GM21786 (cell line): ENCODE data around the gene VANGL2.
A peak's percentile ranks its signal among the peaks of the same experiment; 100 is the strongest.

Experiments used
- ATAC-seq: cut with Tn5 transposase; IDR thresholded peaks from one replicate; pipeline ENCODE4 v1.9.1; 2021; ENCODE audit not compliant: unreplicated experiment

The VANGL2 gene

DNA sequence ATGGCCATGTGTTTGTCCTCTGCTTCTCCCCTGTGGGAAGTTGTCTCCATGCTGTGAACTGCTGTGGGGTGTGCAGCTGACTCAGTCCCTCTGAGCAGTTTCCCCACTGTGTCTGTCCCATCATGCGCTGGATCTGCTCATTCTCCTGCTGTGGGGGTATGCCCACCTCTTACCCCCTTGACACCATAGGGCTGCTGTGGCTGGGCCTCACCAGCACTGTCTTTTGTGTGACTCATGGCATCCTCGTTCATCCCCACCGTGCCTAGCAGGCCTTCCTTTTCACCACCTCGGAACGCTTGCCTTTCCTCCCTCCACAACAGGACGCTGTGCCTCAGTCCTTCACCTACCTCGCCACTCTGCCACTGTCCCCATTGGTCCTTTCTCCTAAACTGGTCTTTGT, 27.3 kb downstream of the VANGL2 start:
- ATAC-seq: no peak

DNA sequence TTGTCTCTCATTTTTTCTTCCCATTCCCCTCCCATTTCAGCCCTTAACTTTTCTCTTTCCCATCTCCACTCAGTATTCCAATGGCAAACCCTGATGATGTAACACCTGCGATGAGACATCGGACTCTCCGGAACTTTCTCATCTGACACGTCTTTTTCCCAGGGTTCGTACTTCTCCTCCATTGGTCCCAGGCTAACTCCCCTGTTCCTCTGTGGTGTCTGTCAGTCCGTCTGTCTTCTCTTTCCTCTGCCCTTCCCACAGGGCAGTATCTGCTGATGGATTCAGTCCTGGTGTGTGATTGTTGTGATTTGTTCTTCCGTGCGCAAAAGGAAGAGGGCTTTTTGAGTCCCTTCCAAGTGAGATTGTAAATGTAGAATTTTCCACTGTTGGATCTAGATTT, 27.7 kb downstream of the VANGL2 start:
- ATAC-seq: no peak

DNA sequence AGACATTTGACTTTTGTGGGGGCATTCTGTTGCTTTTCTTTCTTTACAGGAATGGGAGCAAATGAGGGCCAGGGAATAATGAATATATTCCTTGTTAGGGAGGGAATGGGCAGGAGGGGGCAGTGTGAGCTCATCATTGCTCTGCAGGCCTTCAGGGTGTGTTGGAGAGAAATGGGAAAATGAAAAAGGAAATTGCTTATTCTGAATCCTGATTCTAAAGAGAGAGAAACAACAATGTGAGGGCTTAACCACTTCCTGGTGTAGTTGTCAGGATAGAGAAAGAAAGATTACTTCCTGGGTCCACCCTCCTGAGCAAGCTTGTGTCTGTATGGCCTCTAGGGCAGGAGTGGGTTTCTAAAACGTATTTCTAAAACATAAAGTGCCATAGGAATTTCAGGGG, 28.3 kb downstream of the VANGL2 start:
- ATAC-seq: no peak

DNA sequence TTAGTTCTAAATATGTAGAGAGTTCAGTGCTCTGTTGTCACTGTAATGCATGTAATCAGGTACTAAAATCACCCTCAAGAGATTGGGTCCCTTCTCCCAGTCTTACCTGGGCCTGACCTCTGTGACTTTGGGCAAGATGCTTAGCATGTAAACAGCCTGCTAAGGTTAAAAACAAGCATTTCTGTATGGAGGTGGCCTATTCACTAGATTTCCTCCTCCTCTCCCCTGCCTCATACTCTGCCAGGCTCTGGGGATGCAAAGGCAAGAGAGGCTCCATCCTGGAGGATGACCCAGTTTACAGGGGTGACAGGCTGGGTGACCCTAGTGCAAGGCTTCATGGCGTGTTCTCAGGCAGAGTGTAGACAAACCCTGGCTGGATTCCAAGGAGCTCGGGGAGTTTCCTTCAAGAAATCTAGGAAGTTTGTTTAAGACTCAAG, 28.8 kb downstream of the VANGL2 start:
- ATAC-seq: no peak

DNA sequence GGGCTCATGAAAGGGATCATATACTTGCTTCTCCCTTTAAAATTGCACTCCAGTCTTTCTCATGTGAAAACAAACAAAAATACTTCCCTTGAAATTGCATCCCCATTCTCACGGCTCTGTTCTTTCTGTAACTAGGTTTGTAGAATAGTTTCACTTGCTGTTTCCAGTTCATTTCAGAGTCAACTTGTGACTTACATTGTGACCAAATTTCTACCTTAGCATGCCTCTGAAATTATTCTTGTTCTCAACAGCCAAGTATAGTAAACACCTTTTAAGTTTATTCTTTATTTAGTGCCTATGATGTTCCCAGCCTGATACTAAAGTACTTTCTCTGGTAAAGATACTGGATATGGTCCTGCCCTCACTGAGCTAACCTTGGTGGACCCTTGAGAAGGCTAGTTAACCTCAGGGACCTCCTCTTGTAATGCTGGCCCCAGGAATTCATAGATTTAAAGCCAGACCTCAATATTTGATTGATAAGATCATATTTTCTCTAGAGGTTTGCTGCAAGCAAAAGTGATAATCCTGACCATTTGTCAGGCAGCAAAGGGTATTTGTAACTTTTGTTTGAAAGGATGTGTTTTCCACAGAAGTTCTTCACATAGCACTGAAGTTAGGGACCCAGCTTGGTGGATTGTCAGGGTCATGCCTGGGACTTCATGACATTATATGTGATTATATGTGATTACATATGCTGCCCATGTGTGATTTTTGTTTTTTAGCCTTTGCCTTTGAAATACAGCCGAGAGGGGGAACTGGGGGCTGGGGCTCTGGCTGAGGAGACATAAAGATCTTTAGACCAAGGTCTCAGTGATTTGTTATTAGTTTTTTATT, 29.6 kb downstream of the VANGL2 start:
- ATAC-seq: peak; percentile 40

DNA sequence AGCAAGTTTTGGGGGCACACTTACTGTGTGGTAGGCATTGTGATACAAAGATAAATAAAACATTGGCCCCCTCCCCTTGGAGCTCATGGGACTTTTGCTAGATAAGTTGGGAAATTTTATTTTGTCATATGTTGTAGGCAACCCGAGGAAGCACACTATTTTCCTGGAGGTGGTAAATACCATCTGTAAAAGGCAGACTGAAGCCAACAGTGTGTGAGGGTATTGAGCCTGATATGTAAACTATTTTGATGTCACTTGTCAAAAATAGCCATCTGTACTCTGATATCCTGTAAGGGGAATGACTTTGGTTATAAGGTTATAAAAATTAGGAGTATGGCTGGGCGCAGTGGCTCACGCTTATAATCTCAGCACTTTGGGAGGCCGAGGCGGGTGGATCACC, 30.6 kb downstream of the VANGL2 start:
- ATAC-seq: no peak

DNA sequence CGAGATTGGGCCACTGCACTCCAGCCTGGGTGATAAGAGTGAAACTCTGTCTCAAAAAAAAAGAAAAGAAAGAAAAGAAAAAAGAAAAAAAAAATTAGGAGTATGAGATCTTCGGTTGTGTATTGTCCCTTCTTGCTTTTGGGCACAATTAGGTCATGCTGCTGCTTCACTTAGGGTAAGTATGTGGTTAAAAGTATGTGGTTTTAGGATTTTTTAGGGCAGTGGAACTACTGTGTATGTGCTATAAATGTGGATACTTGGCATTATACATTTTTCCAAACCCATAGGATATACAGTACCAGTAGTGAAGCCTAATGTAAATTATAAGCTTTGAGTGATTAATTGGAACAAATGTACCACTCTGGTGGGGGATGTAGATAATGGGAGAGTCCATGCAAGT, 31.2 kb downstream of the VANGL2 start:
- no peak for ATAC-seq

DNA sequence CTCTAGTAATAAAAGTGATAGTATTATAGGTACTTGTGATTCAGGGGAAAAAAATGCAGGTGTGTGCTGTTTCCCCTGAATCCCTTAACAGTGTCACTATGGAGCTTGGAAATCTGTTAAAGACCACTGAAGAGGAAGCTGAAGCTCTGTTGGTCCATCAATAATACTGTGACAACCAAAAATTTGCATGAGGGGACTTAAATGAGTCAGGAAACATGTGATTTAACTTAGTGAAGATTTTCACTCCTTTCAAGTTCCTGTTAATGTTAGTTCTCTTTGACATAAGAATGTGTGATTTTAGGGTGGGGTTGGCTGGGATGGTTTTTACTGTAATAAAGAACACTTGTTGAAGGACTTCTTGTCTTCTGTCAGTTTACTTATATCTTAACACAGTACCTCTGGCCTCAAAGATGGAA, 32.0 kb downstream of the VANGL2 start:
- peak; percentile 54 for ATAC-seq

DNA sequence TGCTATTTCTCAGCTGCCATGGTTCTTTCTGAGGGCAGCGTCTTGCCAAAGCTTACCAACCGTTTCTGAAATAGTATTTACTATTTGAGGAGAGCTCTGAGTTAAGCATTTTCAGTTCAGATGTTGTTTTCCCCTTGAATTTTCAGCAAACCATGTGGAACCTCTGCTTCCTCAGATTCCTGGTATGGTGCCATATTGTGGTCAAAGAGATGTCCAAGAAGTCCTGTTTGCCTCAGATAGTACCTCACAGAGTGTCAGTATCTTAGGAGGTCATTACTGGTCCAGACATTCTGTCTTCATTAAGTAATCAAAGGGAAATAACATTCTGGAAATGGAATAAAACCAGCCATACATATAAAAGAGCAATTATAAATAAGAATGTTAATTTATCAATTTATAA, 36.6 kb downstream of the VANGL2 start:
- ATAC-seq: no peak

DNA sequence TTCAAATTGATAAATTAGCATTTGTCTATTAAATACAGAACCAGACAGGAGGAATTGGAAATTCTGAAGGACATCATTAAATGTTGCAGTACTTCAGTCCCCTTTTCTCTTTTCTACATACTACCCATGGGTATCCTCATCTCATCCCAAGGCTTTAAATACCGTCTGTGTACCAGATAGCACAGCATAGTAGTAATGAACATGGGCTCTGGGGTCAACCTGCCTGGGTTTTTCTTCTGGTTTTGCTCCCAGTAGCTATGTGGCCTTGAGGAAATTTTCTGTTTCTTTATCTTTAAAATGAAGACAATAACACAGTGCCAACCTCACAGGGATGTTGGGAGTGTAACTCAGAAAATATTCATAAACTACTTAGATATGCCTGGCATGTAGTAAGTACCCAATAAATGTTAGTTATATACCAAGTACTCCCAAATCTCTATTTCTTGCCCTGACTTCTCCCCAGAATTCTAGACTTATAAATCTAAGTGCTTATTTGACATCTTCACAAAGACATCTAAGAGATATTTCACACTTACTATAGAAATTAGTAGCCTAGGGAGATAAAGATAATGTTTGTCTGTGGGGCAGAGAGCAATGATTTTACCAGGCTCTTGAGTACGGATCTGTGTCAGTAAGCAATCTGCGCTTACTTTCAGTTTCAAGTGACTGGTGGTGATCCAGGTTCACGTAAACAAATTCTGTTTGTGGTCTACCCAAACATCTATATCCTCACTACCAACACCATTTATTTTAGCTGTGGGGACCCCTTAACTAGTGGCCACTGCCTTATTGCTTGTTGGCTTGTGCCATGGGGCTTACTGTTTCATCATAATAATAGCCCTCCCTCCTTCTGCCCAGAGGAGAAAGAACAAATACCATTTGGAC, 37.3 kb downstream of the VANGL2 start:
- ATAC-seq: peak; percentile 75

DNA sequence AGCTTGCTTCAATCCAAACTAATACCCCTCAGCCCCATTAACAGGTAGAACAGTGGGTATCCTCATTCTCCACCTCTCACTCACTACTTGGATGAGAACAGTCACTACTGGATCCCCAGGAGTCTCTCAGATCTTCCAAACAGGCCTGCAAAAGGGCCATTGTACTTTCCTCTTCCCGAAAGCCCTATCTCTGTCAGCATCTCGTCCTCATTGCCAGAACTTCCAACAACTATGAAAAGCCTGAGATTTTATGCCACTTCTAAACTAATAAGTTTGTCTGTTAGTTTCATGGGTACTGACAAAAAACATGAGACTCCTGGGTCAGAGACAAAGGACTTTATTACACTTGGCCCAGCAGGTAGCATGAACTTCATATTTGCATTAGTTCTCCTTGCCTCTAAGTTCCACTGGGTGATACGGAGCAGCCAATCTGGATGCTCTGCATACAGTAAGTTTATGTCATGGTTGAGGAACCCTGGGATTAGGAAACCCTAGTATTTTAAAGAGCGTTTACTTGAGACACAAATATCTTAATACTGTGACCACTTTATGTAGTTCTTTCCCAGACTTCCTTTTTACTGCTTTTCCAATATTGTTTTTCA, 38.1 kb downstream of the VANGL2 start:
- ATAC-seq: no peak

DNA sequence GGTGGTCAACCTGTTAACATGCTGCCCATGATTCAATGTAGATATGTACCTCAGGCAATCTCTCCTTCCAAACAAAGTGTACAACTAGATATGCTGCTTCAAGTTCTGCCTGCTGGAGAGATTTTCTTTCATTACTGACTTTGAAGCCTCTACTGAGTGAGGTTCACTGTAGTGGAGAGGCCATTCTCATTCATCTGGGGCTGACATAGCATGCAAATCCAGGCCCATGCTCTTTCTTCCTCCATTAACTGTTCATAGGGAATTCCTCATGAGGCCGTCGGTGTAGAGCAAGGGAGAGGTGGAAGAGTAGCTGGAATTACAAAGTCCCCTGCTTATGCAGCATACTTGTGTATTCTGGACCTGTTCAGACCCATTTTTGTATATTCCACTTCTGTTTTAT, 38.6 kb downstream of the VANGL2 start:
- ATAC-seq: no peak

DNA sequence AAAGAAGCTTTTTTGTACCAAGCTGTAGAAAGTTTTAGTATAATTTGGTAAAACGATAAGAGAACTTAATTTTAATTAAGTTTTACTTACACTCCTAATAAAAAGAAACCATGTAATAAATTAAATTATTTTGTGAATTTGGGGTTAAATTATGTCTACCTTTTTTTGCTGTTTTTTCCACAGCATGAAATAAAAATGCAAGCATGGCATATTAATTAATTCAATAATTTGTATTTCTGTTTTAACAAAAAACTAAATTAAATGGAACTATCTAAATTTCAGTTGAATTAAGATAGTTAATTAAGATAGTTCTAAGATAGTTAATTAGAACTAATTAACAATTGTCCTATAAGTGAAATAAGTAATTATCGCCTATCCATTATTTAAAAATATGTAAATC, 39.4 kb downstream of the VANGL2 start:
- no peak for ATAC-seq

DNA sequence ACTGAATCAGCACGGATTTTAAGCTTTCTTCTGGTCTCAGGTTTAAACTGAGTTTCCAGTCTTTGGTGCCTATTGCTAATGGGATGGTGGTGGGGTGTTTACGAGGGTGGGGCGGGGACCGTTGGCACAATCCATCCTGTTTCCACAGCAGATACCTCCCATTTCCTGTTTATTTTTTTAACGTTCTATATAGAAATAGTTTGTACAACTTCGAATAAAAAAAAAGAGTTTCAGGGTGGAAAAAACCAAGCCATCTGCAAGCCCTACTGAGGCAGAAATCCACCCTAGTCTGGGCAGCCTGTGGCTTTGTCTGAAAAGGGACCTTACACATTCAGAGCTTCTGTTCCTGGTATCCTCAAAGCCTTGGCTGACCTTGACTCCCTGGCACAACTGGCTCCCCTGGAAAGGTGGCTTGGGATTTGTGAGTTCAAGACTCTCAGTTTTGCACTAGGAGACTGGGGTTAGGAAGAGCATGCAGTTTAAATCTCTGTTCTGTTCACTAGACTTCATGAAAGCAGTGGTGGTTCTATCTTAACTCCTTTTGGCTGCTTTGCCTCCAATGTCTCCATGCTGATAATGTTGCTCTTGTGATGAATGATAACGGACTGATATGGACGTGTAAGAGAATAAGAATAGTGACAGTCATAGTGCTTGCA, 46.7 kb downstream of the VANGL2 start:
- ATAC-seq: no peak

DNA sequence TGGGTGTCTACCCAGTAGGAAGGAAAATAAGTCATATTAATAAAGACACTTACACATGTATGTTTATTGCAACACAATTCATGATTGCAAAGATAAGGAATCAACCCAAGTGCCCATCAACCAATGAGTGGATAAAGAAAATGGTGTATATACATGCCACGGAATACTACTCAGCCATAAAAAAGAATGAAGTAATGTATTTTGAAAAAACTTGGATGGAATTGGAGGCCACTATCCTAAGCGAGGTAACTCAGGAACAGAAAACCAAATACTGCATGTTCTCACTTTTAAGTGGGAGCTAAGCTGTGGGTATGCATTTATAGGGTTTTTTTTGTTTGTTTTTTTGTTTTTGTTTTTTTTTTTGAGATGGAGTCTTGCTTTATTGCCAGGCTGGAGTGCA, 49.1 kb downstream of the VANGL2 start:
- no peak for ATAC-seq

DNA sequence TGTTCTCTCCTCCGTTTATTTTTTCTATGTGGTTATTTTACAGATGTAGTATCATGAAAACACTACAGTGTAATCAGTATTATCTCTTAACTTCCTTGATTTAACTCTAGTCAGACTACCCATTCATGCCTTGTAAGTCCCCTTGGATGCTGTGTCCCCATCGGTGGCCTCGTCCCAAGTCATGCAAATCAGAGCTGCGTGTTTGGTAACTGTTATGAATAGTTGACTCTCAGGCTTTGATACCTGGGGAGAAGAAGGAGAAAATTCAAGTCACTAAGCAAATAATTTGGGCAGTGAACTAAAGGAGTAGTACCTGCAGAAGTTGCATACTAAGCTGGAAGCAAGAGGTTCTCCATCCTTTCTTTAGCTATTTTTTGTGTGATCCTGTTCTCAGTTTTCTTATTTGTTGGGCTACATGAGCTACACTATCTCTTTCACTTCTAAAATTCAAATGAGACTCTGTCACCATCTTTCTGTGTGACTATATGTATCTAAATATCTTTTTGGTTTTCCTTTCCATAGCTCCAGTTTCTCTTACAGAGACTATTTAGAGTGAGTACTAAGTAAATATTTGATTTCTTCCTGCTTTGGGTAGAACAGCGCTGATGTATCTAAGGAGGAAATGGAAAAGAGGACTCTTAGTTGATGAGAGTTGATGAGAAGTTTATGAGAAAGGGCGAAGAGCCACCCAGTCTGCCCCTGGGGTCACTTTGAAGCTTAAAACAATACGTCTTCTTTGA, 50.9 kb downstream of the VANGL2 start:
- ATAC-seq: peak; percentile 53

DNA sequence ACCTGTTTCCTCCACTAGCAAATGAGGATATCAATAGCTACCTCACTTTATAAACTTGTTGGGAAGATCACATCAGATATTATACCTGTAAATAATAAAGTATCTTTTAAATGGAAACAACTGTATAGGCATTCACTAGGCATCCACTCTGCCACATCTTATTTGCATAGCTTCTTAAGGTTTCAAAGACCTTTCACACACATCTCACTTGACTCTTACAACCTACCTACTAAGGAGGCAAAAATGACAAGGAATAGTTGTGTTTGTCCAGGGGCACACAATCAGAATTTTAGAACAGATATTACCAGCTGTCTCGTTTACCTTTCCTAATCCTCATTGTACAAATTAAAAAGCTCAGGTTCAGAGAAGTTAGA, 51.5 kb downstream of the VANGL2 start:
- ATAC-seq: peak; percentile 39

DNA sequence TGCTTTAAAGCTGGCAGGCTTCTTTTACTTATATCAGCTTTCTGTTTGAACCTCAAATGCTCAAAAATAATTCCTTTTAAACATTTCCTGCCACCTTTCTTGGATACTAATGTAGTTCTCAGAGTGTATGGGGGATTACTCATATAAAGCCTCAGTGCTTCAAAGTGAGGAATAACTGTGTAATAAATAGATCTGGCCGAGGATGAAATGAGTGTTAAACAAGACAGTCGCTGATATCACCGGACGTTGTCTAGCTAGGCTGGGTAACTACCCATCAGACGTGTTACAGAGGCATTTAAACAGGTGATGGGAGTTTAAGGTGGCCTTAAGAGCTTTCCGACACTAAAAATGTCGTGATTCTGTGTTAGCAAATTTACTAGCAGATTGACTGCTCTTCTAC, 53.1 kb downstream of the VANGL2 start:
- ATAC-seq: peak; percentile 43

DNA sequence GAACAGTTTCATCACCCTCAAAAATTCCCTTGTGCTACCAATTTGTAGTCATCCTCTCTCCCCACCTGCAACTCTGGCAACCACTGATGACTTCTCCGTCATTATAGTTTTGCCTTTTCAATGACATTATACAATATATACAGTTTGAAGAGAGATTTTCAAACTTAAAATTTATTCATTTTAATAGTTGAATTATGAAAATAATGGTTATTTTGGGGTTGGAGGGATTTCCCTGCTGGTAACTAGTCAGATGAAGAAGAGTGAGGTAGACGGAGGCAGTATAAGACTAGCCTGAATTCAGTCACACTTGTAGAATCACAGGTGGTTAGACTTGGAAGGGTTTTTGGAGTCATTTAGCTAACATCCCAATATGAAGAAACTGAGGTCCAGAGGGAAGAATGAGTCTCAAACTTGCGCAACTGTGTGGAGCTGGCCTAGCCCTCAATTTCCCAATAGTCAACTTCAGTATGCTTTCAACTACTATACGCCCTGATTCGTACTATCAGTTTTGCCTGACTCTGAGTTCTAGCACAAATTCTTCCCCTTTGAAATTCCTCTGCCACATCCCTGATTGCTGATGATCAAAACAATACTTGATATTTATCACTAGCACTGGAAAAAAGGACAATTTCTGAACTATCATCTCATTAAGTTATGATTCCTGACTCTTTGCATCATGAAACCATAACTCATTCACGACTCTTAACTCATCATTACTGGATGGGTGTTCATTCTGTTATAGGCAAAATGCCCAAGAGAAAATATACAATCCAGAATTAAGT, 54.2 kb downstream of the VANGL2 start:
- ATAC-seq: no peak

DNA sequence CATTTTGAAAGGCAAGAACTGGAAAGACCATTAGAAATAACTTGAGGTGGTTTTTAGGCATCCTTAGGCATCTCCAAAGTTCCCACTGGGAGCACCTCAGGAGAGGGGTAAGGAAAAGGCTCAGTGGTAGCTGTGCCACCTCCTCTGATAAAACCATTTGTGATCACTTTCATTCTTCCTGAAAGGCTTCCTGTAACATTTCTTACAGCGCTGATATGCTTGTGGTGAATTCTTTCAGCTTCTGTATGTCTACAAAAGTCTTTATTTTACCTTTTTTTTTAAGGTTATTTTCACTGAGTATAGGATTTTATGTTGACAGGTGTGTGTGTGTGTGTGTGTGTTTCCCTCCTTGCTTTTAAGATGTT, 54.8 kb downstream of the VANGL2 start:
- no peak for ATAC-seq
